HepG2 (cell line): ENCODE data around the gene PTH1R. TPM values are rescaled to one million over a fixed set of nuclear protein-coding genes. Genes with fewer than 3 reads are reported as not detected.
A peak's percentile ranks its signal among the peaks of the same experiment; 100 is the strongest.

Experiments
- ADNP ChIP-seq: sonication (generic); formaldehyde crosslinking; IDR thresholded peaks from 2 replicates; pipeline ENCODE4 v1.4.0; 2020; ENCODE audit warnings: missing genetic modification reagents
- ATF5 ChIP-seq: sonication (generic); formaldehyde crosslinking; IDR thresholded peaks from 2 replicates; pipeline ENCODE4 v1.4.0; 2020; ENCODE audit warnings: mild to moderate bottlenecking, low read depth, missing genetic modification reagents
- CERS6 ChIP-seq: sonication (generic); formaldehyde crosslinking; IDR thresholded peaks from 2 replicates; pipeline ENCODE4 v1.5.0; 2020; ENCODE audit warnings: missing genetic modification reagents
- ELF1 ChIP-seq: sonication (generic); formaldehyde crosslinking; IDR thresholded peaks from 2 replicates; pipeline ENCODE4 v1.4.0; 2020; ENCODE audit warnings: missing genetic modification reagents
- FOXA1 ChIP-seq, 2 experiments: fragments of 450-650 bp in 1 of 2; sonication (generic) in 1 of 2; formaldehyde crosslinking in 1 of 2; IDR thresholded peaks; 2 replicates each; pipeline versions ENCODE4 v1.4.0 to v1.6.1; 2016 to 2020; ENCODE audit warnings: missing genetic modification reagents in 1 of 2
- KLF9 ChIP-seq: IDR thresholded peaks from 2 replicates; pipeline ENCODE4 v1.6.1; 2016; ENCODE audit warnings: low read depth
- NCOA2 ChIP-seq: sonication (generic); formaldehyde crosslinking; IDR thresholded peaks from 2 replicates; pipeline ENCODE4 v1.8.0; 2022; ENCODE audit warnings: inconsistent platforms
- NFIB ChIP-seq: sonication (generic); formaldehyde crosslinking; IDR thresholded peaks from 2 replicates; pipeline ENCODE4 v1.9.0; 2021; ENCODE audit warnings: missing genetic modification reagents, mild to moderate bottlenecking, borderline replicate concordance
- NR2F6 ChIP-seq, 2 experiments: IDR thresholded peaks; 2 replicates each; pipeline ENCODE4 v1.6.1; 2016; ENCODE audit warnings: antibody characterized with exemption in 1 of 2, mild to moderate bottlenecking in 1 of 2
- PITX1 ChIP-seq: sonication (generic); formaldehyde crosslinking; IDR thresholded peaks from 2 replicates; pipeline ENCODE4 v1.5.1; 2020; ENCODE audit warnings: mild to moderate bottlenecking, missing genetic modification reagents
- U2AF1 ChIP-seq: fragments of 200-400 bp; formaldehyde crosslinking; optimal IDR thresholded peaks from 2 replicates; pipeline ENCODE3; 2017; ENCODE audit warnings: mild to moderate bottlenecking, low read depth, low read length
- ZBTB34 ChIP-seq: sonication (generic); formaldehyde crosslinking; IDR thresholded peaks from 2 replicates; pipeline ENCODE4 v1.8.0; 2022; ENCODE audit warnings: mild to moderate bottlenecking, missing genetic modification reagents
- ZFP41 ChIP-seq: sonication (generic); formaldehyde crosslinking; IDR thresholded peaks from 2 replicates; pipeline ENCODE4 v1.4.0; 2020; ENCODE audit warnings: mild to moderate bottlenecking, missing genetic modification reagents, borderline replicate concordance
- ZNF136 ChIP-seq: sonication (generic); formaldehyde crosslinking; IDR thresholded peaks from 2 replicates; pipeline ENCODE4 v1.8.1; 2022; ENCODE audit warnings: low read depth, mild to moderate bottlenecking, moderate library complexity, missing genetic modification reagents
- ZNF318 ChIP-seq: sonication (generic); formaldehyde crosslinking; IDR thresholded peaks from 2 replicates; pipeline ENCODE4 v1.4.0; 2020; ENCODE audit warnings: mild to moderate bottlenecking, missing genetic modification reagents
- ZNF503 ChIP-seq: sonication (generic); formaldehyde crosslinking; IDR thresholded peaks from 2 replicates; pipeline ENCODE4 v1.4.0; 2020; ENCODE audit warnings: missing genetic modification reagents
- polyA plus RNA-seq, 8 experiments: library from polyadenylated mRNA; depleted of rRNA in 3 of 8; stranded (reverse) in 7 of 8; unstranded in 1 of 8; fragments of >200 nt; fragmentation: Illumina TruSeq in 4 of 8; extraction: Trizol in 4 of 8; gene quantifications; 2 replicates each; pipeline versions ENCODE4 v1.2.1 to v1.2.3, GENCODE V29; 2011 to 2016; ENCODE audit warnings: low read depth in 4 of 8, missing spikeins in 1 of 8, mixed read lengths in 1 of 8; ENCODE audit not compliant: insufficient read depth in 1 of 8
- total RNA-seq, 5 experiments: library from RNA; depleted of rRNA; stranded (reverse); fragments of >200 nt; fragmentation: Illumina TruSeq; extraction: Trizol; gene quantifications; 2 replicates each; pipeline ENCODE4 v1.2.3, GENCODE V29; 2016; ENCODE audit warnings: low read depth in 1 of 5

Gene PTH1R
- total and polyA plus RNA-seq, 2 of the 13 experiments (the other 11 are each of a cell fraction or from before 2014, with no cell fraction given) = not detected

- no peak for TF ChIP-seq ZNF318 (CRISPR knock-in tag)
- no peak for TF ChIP-seq ZBTB34
- TF ChIP-seq ZNF136 (CRISPR knock-in tag) = no peak
- TF ChIP-seq U2AF1 = no peak
- no peak for TF ChIP-seq NFIB
- TF ChIP-seq ZFP41 (CRISPR knock-in tag) = no peak
- TF ChIP-seq NR2F6 (IDR thresholded peaks at IDR 0.05) = 0 out of 2 replicates have a peak, but pooled peaks have one; percentile 36
- no peak; the same call in 1 of the 2 replicates for TF ChIP-seq NR2F6 (CRISPR knock-in tag; IDR thresholded peaks at IDR 0.05)
- no peak for TF ChIP-seq FOXA1 (IDR thresholded peaks at IDR 0.05)
- peak; percentile 53; the same call in 1 of the 2 replicates for TF ChIP-seq FOXA1 (CRISPR knock-in tag; IDR thresholded peaks at IDR 0.05)
- no peak for TF ChIP-seq ADNP (CRISPR knock-in tag)
- no peak for TF ChIP-seq NCOA2 (CRISPR knock-in tag)
- peak; percentile 81 for TF ChIP-seq PITX1 (CRISPR knock-in tag)
- TF ChIP-seq ZNF503 = no peak
- TF ChIP-seq ATF5 (CRISPR knock-in tag) = no peak
- TF ChIP-seq CERS6 (CRISPR knock-in tag) = no peak
- no peak for TF ChIP-seq KLF9
- TF ChIP-seq ELF1 (CRISPR knock-in tag) = no peak
Measured at GRCh38 chr3:46931631-46932331, 54.3 kb downstream of the PTH1R start (continued).
